GM19468 (cell line): ENCODE measurements around the gene FGD2.
"Not testable (repeated sequence)": the region's sequence is repeated elsewhere in the genome, so short reads cannot be mapped to it uniquely, and the experiment has no call there.

Source experiments
- ATAC-seq: cut with Tn5 transposase; IDR thresholded peaks from one replicate; pipeline ENCODE4 v1.9.1; 2021; ENCODE audit warnings: mild to moderate bottlenecking, moderate library complexity, moderate number of reproducible peaks; ENCODE audit not compliant: unreplicated experiment; ENCODE audit errors: extremely low read depth

Gene FGD2

DNA sequence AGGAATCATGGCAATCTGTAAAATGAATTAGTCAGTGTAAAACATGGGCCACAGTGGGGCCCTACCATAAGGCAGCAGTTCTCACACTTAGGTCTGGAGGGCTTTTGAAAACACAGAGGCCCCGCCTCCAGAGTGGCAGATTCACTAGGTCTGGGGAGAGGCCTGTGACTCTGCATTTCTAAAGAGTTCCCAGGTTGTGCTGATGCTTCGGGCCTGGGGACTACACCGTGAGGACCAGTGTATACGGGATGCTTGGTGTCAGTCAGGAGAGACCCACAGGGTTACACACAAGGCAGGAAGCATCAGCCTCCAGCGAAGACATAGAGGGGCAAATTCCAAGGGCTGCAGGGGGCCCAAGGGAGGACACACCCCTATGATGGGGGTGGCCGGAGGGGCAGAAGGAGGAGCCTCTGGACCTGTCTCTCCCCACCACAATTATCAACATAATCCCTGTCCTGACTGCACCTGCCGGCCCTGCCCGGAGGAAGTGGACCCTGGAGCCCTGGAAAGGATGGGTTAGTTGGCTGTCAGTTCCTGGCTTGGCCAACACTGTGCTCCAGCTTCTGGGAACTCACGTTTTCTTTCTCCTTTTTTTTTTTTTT lies 46.7 kb downstream of the FGD2 start:
- no peak for ATAC-seq

DNA sequence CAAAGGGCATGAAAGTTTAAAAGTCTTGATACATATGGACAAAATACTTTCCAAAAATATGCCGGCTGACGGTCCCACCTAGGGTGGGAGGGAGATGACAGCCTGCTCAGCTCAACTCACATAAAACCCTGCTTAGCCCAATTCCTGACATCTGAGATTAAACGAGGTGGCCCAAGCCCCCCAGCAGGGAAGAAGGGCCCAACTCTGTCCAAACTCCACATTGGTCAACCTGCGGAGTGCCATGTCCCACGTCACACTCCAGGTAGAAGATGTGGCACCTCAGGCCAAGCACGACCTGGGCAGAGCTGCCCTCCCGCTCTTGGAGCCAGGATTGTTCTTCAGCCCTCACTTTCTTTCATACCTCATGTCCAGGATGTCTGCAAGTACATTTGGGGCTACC lies 48.2 kb downstream of the FGD2 start:
- ATAC-seq: no peak

- ATAC-seq: no peak
Measured at GRCh38 chr6:37054171-37054570, 48.7 kb downstream of the FGD2 start.

DNA sequence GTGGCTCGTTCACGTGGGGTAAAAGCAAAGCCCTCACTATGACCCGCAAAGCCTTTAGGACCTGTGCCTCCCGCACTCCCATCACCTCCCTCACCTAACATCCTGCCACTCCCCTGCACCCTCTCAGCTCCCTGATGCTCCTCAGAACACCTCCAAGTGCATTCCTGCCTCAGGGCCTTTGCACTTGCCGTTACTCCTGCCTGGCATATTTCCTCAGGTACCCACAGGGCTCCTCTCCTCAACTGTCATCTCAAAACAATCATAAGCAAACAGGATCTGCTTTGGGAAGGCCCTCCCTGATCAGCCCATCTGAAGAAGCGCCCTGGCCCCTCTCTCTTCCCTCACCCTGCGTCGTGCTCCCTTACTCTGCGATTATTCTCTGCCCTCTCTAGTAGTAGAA lies 49.1 kb downstream of the FGD2 start:
- ATAC-seq: no peak

DNA sequence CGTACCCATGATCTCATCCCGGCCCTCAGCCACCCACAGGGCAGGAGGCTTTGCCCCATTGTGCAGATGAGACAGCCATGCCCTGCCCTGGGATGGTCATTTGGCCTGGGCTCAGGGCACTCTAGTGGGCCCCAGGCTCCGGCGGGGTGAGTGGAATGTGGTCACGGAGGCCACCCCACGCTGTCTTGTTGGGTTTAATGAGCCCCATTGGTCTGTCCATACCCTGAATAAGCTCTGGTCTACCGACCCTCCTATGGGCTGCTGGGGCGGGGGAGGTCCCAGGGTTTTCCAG lies 50.6 kb downstream of the FGD2 start:
- no peak for ATAC-seq

- no peak for ATAC-seq
Measured at GRCh38 chr6:37056439-37057127, 51.1 kb downstream of the FGD2 start.

GRCh38 chr6:37057128-37057471 lies 51.6 kb downstream of the FGD2 start:
- no peak for ATAC-seq

DNA sequence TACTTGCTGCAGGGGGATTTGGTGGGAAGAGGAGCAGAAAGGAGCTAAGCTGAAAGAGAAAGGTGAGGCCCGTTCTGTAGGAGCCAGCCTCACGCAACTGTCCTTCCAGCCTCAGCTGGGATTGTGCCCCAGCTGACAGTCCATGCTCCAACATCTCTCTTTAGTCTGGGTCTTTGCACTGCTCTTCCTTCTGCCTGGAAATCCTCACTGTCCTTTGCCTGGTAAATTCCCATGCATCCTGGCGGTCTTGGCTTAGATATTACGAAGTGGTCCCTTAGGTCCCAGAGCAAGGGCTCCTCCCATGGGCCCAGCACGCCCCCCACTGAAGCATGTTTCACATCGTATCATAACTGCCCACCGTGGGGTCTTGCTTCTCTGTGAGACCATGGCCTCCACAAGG lies 52.2 kb downstream of the FGD2 start:
- ATAC-seq: no peak

DNA sequence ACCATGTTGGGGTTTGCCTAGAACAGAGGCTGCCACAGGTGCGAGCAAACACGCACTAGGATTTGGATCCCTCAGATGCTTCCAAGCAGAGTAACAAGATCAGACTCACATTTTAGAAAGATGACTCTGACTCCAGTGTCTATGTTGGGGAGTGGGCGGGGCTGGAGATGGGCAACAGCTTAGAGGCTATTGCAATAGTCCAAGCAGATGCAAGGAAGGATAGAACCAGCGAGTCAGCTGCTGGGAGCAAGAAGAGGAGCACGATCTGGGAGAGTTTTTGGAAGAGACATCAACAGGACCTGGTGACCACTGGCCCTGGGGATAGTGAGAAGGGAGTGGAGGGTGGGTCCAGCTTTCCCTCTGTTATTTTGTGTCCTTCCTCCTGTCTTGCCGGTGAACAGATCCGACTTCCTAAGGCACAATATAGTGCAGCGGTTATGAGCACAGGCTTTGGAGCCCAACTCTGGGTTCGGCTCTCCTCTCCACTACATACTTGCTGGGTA lies 52.7 kb downstream of the FGD2 start:
- no peak for ATAC-seq

DNA sequence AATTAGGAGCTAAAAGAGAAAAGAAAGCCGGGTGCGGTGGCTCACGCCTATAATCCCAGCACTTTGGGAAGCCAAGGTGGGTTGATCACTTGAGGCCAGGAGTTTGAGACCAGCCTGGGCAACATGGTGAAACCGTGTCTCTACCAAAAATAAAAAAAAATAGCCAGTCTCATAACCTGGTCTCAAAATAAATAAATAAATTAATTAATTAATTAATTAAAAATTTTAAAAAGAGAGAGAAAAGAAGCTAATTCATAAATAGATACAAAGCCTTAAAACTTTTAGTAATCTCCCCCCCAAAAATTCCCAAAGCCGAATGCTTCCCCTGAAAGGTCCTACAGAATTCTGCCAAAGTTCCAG lies 53.5 kb downstream of the FGD2 start:
- ATAC-seq: not testable (repeated sequence)

- no peak for ATAC-seq
Measured at GRCh38 chr6:37059344-37060194, 54.1 kb downstream of the FGD2 start.

- no peak for ATAC-seq
Measured at GRCh38 chr6:37060195-37060559, 54.7 kb downstream of the FGD2 start.

DNA sequence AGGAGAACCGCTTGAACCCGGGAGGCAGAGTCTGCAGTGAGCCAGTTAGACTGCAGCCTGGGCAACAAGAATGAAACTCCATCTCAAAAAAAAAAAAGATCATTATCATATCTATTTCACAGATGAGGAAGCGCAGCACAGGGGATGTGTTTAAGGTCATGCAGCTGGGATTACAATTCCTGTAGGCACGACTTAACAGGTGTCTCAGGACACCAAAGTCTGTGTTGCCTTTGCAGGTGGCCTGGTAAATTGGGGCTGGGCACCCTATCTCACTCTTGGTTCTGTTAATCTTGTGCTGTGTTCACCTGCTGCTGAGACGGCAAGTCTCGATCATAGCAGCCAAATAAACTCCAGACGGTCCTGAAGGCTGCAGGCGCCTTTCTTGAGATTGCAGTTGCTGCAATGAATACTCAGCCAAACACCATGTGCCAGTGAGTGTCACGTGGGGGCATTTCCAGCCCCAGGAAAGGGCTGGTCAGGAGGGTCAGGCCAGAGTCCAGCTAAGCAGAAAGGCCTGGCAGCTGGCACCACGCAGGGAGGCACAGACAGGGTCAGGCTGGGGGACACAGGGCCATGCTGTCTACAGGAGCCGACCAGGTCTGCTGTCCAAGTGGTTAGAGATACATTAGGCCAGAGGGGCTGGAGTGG lies 55.8 kb downstream of the FGD2 start:
- no peak for ATAC-seq

DNA sequence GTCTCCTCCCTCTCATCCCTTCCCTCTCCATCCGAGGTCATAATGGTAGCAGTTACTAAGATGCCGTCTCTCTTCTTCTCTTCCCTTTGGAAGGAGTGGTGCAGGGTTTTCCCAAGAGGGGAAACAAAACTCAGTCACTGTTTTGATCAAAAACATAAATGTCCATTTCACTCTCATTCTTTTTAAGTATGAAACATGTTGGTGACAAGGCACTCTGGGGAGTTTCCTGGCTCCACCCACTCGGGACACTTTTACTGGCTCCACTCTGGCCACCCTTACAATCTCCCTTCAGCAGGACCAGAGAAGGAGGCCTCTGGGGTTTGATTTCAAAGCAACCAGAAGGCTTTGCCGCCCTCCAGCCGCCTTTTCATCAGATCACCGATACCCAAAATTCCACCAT lies 57.0 kb downstream of the FGD2 start:
- no peak for ATAC-seq

- no peak for ATAC-seq
Measured at GRCh38 chr6:37068356-37069270, 63.2 kb downstream of the FGD2 start.

GRCh38 chr6:37069639-37070038 lies 64.2 kb downstream of the FGD2 start:
- ATAC-seq: no peak

DNA sequence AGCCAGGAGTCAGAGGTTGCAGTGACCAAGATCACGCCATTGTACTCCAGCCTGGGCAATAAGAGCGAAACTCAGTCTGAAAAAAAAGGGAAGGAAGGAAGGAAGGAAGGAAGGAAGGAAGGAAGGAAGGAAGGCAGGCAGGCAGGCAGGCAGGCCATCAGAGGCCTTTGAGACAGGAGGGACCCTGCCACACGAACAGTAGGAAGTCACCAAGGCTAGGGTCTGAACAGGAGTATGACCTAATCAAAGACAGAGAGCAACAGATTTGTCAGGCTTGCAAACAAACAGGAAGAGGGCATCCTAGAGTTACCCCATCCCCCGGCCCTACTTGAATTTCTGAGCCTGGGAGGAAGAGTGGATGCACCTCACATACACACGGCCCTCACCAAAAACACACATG lies 67.1 kb downstream of the FGD2 start:
- ATAC-seq: no peak

- ATAC-seq: no peak
Measured at GRCh38 chr6:37074053-37074827, 68.8 kb downstream of the FGD2 start.

DNA sequence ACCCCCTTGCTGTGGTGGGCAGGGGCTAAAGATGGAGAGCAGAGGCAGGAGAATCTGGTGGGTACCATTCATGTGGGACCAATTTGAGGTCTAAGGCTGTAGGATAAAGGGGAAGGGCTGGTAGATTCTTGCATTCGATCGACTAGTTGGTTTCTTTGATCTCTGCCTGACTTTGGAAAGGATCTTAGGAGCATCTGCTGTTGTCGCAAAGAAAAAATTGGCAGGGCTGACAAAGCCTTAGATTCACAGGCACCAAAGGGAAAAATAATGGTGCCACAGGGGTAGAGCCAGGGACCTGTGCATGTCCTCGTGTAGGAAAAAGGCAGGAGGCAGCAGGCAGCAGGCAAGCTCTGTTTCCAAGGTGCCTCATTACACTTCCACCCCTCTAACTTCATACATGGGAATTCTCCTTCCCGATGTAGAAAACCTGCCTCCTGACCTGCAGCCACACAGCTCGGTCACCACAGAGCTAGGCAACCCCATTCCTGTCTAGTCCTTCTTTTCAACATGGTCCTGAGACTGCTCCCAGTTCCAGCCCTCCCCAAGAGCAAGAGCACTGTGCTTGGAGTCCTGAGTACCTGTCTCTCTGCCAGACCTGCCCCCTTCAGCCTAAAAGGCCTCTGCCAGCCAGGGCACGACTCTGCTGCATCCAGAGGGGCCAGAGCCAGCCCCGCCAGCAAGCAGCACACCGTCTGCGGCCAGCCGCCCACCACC lies 71.9 kb downstream of the FGD2 start:
- ATAC-seq: no peak
